B cell (primary cell): ENCODE data around the gene LGI4.

Source experiments
- EZH2 ChIP-seq: IDR thresholded peaks from 2 replicates; pipeline ENCODE4 v1.6.1; 2012; ENCODE audit warnings: borderline replicate concordance, low read depth, mild to moderate bottlenecking, moderate library complexity, low read length; ENCODE audit not compliant: insufficient read depth, poor library complexity, severe bottlenecking
- TF ChIP-seq, protein P1 (sequence below): fragments of 200-600 bp; IDR thresholded peaks from one replicate; pipeline ENCODE4 v1.8.0; 2022; ENCODE audit warnings: antibody characterized with exemption, mild to moderate bottlenecking

GRCh38 chr19:35117799-35118198, 17.1 kb downstream of the LGI4 start:
- TF ChIP-seq, protein P1, sequence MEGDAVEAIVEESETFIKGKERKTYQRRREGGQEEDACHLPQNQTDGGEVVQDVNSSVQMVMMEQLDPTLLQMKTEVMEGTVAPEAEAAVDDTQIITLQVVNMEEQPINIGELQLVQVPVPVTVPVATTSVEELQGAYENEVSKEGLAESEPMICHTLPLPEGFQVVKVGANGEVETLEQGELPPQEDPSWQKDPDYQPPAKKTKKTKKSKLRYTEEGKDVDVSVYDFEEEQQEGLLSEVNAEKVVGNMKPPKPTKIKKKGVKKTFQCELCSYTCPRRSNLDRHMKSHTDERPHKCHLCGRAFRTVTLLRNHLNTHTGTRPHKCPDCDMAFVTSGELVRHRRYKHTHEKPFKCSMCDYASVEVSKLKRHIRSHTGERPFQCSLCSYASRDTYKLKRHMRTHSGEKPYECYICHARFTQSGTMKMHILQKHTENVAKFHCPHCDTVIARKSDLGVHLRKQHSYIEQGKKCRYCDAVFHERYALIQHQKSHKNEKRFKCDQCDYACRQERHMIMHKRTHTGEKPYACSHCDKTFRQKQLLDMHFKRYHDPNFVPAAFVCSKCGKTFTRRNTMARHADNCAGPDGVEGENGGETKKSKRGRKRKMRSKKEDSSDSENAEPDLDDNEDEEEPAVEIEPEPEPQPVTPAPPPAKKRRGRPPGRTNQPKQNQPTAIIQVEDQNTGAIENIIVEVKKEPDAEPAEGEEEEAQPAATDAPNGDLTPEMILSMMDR: no peak
- TF ChIP-seq EZH2: no peak
